Measurements from ENCODE around the gene MVB12B.

Gene MVB12B

GRCh38 chr9:126412905-126413304 lies 86.3 kb downstream of the MVB12B start:
- no peak for DNase-seq

- DNase-seq, result no peak
Observed at GRCh38 chr9:126413391-126414068, 86.9 kb downstream of the MVB12B start.

GRCh38 chr9:126415741-126416370 lies 89.2 kb downstream of the MVB12B start:
- DNase-seq, result no peak

- no peak for DNase-seq
Observed at GRCh38 chr9:126417043-126417442, 90.4 kb downstream of the MVB12B start.

GRCh38 chr9:126417684-126418083 lies 91.1 kb downstream of the MVB12B start:
- DNase-seq, result no peak

- no peak for DNase-seq
Observed at GRCh38 chr9:126418608-126419007, 92.0 kb downstream of the MVB12B start.

- DNase-seq, result no peak
Observed at GRCh38 chr9:126419475-126419874, 92.8 kb downstream of the MVB12B start.

GRCh38 chr9:126420135-126420534 lies 93.5 kb downstream of the MVB12B start:
- DNase-seq, result no peak

GRCh38 chr9:126420643-126421564 lies 94.3 kb downstream of the MVB12B start:
- no peak for DNase-seq

- no peak for DNase-seq
Observed at GRCh38 chr9:126421567-126422428, 95.2 kb downstream of the MVB12B start.

GRCh38 chr9:126423142-126423915 lies 96.7 kb downstream of the MVB12B start:
- DNase-seq, result no peak

GRCh38 chr9:126423916-126424185 lies 97.2 kb downstream of the MVB12B start:
- DNase-seq, result no peak

GRCh38 chr9:126424511-126424910 lies 97.9 kb downstream of the MVB12B start:
- no peak for DNase-seq

GRCh38 chr9:126428534-126429175 lies 102.0 kb downstream of the MVB12B start:
- DNase-seq, result no peak

GRCh38 chr9:126429190-126429589 lies 102.6 kb downstream of the MVB12B start:
- peak; percentile 43 for DNase-seq

- no peak for DNase-seq
Observed at GRCh38 chr9:126430124-126430523, 103.5 kb downstream of the MVB12B start.

GRCh38 chr9:126431077-126431742 lies 104.6 kb downstream of the MVB12B start:
- no peak for DNase-seq

GRCh38 chr9:126432659-126433058 lies 106.0 kb downstream of the MVB12B start:
- DNase-seq, result no peak

GRCh38 chr9:126435105-126435504 lies 108.5 kb downstream of the MVB12B start:
- no peak for DNase-seq

GRCh38 chr9:126435626-126436025 lies 109.0 kb downstream of the MVB12B start:
- DNase-seq, result no peak

All from NCI-H2171 (cell line).